ENCODE results near the gene GINS1.

- TF ChIP-seq, protein P1, sequence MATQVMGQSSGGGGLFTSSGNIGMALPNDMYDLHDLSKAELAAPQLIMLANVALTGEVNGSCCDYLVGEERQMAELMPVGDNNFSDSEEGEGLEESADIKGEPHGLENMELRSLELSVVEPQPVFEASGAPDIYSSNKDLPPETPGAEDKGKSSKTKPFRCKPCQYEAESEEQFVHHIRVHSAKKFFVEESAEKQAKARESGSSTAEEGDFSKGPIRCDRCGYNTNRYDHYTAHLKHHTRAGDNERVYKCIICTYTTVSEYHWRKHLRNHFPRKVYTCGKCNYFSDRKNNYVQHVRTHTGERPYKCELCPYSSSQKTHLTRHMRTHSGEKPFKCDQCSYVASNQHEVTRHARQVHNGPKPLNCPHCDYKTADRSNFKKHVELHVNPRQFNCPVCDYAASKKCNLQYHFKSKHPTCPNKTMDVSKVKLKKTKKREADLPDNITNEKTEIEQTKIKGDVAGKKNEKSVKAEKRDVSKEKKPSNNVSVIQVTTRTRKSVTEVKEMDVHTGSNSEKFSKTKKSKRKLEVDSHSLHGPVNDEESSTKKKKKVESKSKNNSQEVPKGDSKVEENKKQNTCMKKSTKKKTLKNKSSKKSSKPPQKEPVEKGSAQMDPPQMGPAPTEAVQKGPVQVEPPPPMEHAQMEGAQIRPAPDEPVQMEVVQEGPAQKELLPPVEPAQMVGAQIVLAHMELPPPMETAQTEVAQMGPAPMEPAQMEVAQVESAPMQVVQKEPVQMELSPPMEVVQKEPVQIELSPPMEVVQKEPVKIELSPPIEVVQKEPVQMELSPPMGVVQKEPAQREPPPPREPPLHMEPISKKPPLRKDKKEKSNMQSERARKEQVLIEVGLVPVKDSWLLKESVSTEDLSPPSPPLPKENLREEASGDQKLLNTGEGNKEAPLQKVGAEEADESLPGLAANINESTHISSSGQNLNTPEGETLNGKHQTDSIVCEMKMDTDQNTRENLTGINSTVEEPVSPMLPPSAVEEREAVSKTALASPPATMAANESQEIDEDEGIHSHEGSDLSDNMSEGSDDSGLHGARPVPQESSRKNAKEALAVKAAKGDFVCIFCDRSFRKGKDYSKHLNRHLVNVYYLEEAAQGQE (IDR thresholded peaks at IDR 0.05; ENCODE audit: low read depth), result no peak
- TF ChIP-seq EP300 (IDR thresholded peaks at IDR 0.05; ENCODE audit: borderline replicate concordance), result no peak
- no peak for TF ChIP-seq TAF1 (IDR thresholded peaks at IDR 0.05; ENCODE audit: low read depth)
- no peak for TF ChIP-seq CREB1 (IDR thresholded peaks at IDR 0.05; ENCODE audit: low read depth)
- no peak for TF ChIP-seq FOXM1 (IDR thresholded peaks at IDR 0.05; ENCODE audit: borderline replicate concordance, low read depth)
- no peak for TF ChIP-seq EGR1 (IDR thresholded peaks at IDR 0.05)
- no peak for TF ChIP-seq NFIC (IDR thresholded peaks at IDR 0.05)
- TF ChIP-seq MAX (IDR thresholded peaks at IDR 0.05), result no peak
- TF ChIP-seq CEBPB (IDR thresholded peaks at IDR 0.05), result no peak
Observed at GRCh38 chr20:25402583-25402982, 4.9 kb upstream of the GINS1 start.

Measured in Ishikawa (cell line).